ENCODE measurements around the gene FGD5.

The FGD5 gene

GRCh38 chr3:14812196-14812790 lies 6.5 kb upstream of the FGD5 start:
- no peak overlapping the region for H3K4me3 ChIP-seq (ENCODE audit: low read depth, low read length)
- no peak for TF ChIP-seq CTCF (IDR thresholded peaks at IDR 0.05; ENCODE audit: low read depth, low read length, missing control alignments)
- DNase-seq (ENCODE audit: low read depth): no peak

GRCh38 chr3:14814411-14814871 lies 4.3 kb upstream of the FGD5 start:
- no peak overlapping the region for H3K4me3 ChIP-seq (ENCODE audit: low read depth, low read length)
- no peak for TF ChIP-seq CTCF (IDR thresholded peaks at IDR 0.05; ENCODE audit: low read depth, low read length, missing control alignments)
- no peak for DNase-seq (ENCODE audit: low read depth)

GRCh38 chr3:14816359-14816758 lies 2.4 kb upstream of the FGD5 start:
- TF ChIP-seq CTCF (IDR thresholded peaks at IDR 0.05; ENCODE audit: low read depth, low read length, missing control alignments): no peak
- DNase-seq (ENCODE audit: low read depth): no peak
- no peak overlapping the region for H3K4me3 ChIP-seq (ENCODE audit: low read depth, low read length)

GRCh38 chr3:14819671-14820070 lies 909 bp downstream of the FGD5 start:
- TF ChIP-seq CTCF (IDR thresholded peaks at IDR 0.05; ENCODE audit: low read depth, low read length, missing control alignments): no peak
- H3K4me3 ChIP-seq (ENCODE audit: low read depth, low read length): no peak overlapping the region
- DNase-seq (ENCODE audit: low read depth): no peak

GRCh38 chr3:14820156-14820555 lies 1.4 kb downstream of the FGD5 start:
- no peak for DNase-seq (ENCODE audit: low read depth)
- H3K4me3 ChIP-seq (ENCODE audit: low read depth, low read length): no peak overlapping the region
- TF ChIP-seq CTCF (IDR thresholded peaks at IDR 0.05; ENCODE audit: low read depth, low read length, missing control alignments): no peak

- H3K4me3 ChIP-seq (ENCODE audit: low read depth, low read length): no peak overlapping the region
- no peak for DNase-seq (ENCODE audit: low read depth)
- TF ChIP-seq CTCF (IDR thresholded peaks at IDR 0.05; ENCODE audit: low read depth, low read length, missing control alignments): no peak
These were observed 2.4 kb downstream of the FGD5 start for GRCh38 chr3:14821151-14821550.

- no peak overlapping the region for H3K4me3 ChIP-seq (ENCODE audit: low read depth, low read length)
- DNase-seq (ENCODE audit: low read depth): no peak
- TF ChIP-seq CTCF (IDR thresholded peaks at IDR 0.05; ENCODE audit: low read depth, low read length, missing control alignments): no peak
These were observed 3.4 kb downstream of the FGD5 start for GRCh38 chr3:14822134-14822533.
